T47D (cell line): ENCODE data around the gene ORC5.

Source experiments
- DNase-seq, 2 experiments: peaks; one replicate each; pipeline versions ENCODE4 v3.0.0 to v3.0.0-alpha.2; 2011 to 2012; ENCODE audit warnings: low read depth in 1 of 2, low spot score in 1 of 2
- JUND ChIP-seq: IDR thresholded peaks from 2 replicates; pipeline ENCODE4 v1.6.1; 2012; ENCODE audit warnings: low read depth
- in situ Hi-C: cut with HindIII; loops from 2 replicates; pipeline ENCODE4 v1.10.0; 2016; ENCODE audit warnings: low sequenced_read_pairs, low pct_unique_long_range_greater_than_20kb

The ORC5 gene

GRCh38 chr7:104136561-104136960 is 71.3 kb downstream of the ORC5 start:
- no peak for TF ChIP-seq JUND
- DNase-seq = no peak
- in situ Hi-C loops = no loop called here

GRCh38 chr7:104135760-104136558 is 71.9 kb downstream of the ORC5 start:
- in situ Hi-C loops = no loop called here
- TF ChIP-seq JUND = no peak
- no peak for DNase-seq

GRCh38 chr7:104133238-104133637 is 74.6 kb downstream of the ORC5 start:
- TF ChIP-seq JUND = no peak
- in situ Hi-C loops = no loop called here
- no peak for DNase-seq

GRCh38 chr7:104130726-104131125 is 77.1 kb downstream of the ORC5 start:
- no peak for TF ChIP-seq JUND
- no peak for DNase-seq
- in situ Hi-C loops = no loop called here

GRCh38 chr7:104127204-104127603 is 80.6 kb downstream of the ORC5 start:
- in situ Hi-C loops = no loop called here
- no peak for TF ChIP-seq JUND
- DNase-seq = no peak

GRCh38 chr7:104126411-104126841 is 81.4 kb downstream of the ORC5 start:
- no peak for TF ChIP-seq JUND
- in situ Hi-C loops = no loop called here
- DNase-seq = no peak

- in situ Hi-C loops = no loop called here
- DNase-seq = no peak
Observed at GRCh38 chr7:104124893-104125477, 82.8 kb downstream of the ORC5 start.

GRCh38 chr7:104124469-104124868 is 83.3 kb downstream of the ORC5 start:
- no peak for TF ChIP-seq JUND
- no peak for DNase-seq
- in situ Hi-C loops = no loop called here

More at GRCh38 chr7:104124893-104125477, 82.8 kb downstream of the ORC5 start:
- TF ChIP-seq JUND = no peak

- in situ Hi-C loops = no loop called here
- no peak for DNase-seq
- TF ChIP-seq JUND = no peak
Observed at GRCh38 chr7:104123786-104124185, 84.0 kb downstream of the ORC5 start.

- in situ Hi-C loops = no loop called here
- no peak for TF ChIP-seq JUND
- no peak for DNase-seq
Observed at GRCh38 chr7:104113788-104114187, 94.0 kb downstream of the ORC5 start.

- in situ Hi-C loops = no loop called here
- TF ChIP-seq JUND = no peak
- no peak for DNase-seq
Observed at GRCh38 chr7:104112623-104113022, 95.2 kb downstream of the ORC5 start.

- no peak for TF ChIP-seq JUND
- no peak for DNase-seq
- in situ Hi-C loops = no loop called here
Observed at GRCh38 chr7:104111271-104111670, 96.5 kb downstream of the ORC5 start.

- peak in 1 of 2 experiments; percentile 20 for DNase-seq
- TF ChIP-seq JUND = no peak
- in situ Hi-C loops = no loop called here
Observed at GRCh38 chr7:104106108-104106905, 101.5 kb downstream of the ORC5 start.
